ENCODE results near the gene CNTNAP1. TPM values are rescaled to one million over a fixed set of nuclear protein-coding genes. Genes with fewer than 3 reads are reported as not detected.

Gene CNTNAP1
- total and polyA plus RNA-seq, 5 donors from 2014 or later = 0.94 to 54.9 (median 1.7) TPM

- Mint-ChIP-seq H3K4me3 (no peak overlapping the region), H3K27me3 (no peaks in the 10 kb centered on the region), H3K27ac (no peak overlapping the region), H3K36me3 (peaks cover 54% of the 10 kb centered on the region), H3K9me3 (peaks cover 0 to 1% (median 0%) of the 10 kb centered on the region in 7 donors), H3K4me1 (peaks cover 6 to 46% (median 27%) of the 10 kb centered on the region in 4 donors)
- H3K27ac ChIP-seq (ENCODE audit: insufficient read depth, low read length, poor library complexity, severe bottlenecking) = no peak overlapping the region
- H3K36me3 ChIP-seq (ENCODE audit: control insufficient read depth, insufficient read depth, low read length) = peaks cover 76% of the 10 kb centered on the region
- H3K27me3 ChIP-seq (ENCODE audit: control insufficient read depth, insufficient read depth, low read length) = no peaks in the 10 kb centered on the region
- ATAC-seq (ENCODE audit: low read depth in 2 of 2) (no peak), DNase-seq (no peak)
- H3K4me1 ChIP-seq (ENCODE audit: control insufficient read depth, insufficient read depth, low read length, poor library complexity, severe bottlenecking) = peaks cover 40% of the 10 kb centered on the region
- H3K4me3 ChIP-seq (ENCODE audit: low read depth, low read length) = no peak overlapping the region
- H3K9me3 ChIP-seq (ENCODE audit: control insufficient read depth in 2 of 2, low read length in 2 of 2) = no peaks in the 10 kb centered on the region
These were observed 20.1 kb downstream of the CNTNAP1 start for GRCh38 chr17:42702446-42702845.

- peaks cover 60% of the 10 kb centered on the region for H3K36me3 Mint-ChIP-seq
- H3K4me1 ChIP-seq (ENCODE audit: control insufficient read depth, insufficient read depth, low read length, poor library complexity, severe bottlenecking) = peaks cover 59% of the 10 kb centered on the region
- peak overlapping the region in 3 of 4 donors; percentile 54 to 69 (median 65) for H3K4me3 Mint-ChIP-seq
- no peaks in the 10 kb centered on the region for H3K27me3 ChIP-seq (ENCODE audit: control insufficient read depth, insufficient read depth, low read length)
- H3K9me3 Mint-ChIP-seq = peaks cover 0 to 1% (median 0%) of the 10 kb centered on the region in 7 donors
- H3K27ac Mint-ChIP-seq = peak overlapping the region in 1 of 3 donors; percentile 78
- H3K9me3 ChIP-seq (ENCODE audit: control insufficient read depth in 2 of 2, low read length in 2 of 2) = no peaks in the 10 kb centered on the region
- peak overlapping the region; percentile 19 for H3K4me3 ChIP-seq (ENCODE audit: low read depth, low read length)
- peak overlapping the region; percentile 18 for H3K27ac ChIP-seq (ENCODE audit: insufficient read depth, low read length, poor library complexity, severe bottlenecking)
- peaks cover 12 to 66% (median 43%) of the 10 kb centered on the region in 4 donors for H3K4me1 Mint-ChIP-seq
- DNase-seq (no peak), ATAC-seq (ENCODE audit: low read depth in 2 of 2) (no peak)
- peaks cover 80% of the 10 kb centered on the region for H3K36me3 ChIP-seq (ENCODE audit: control insufficient read depth, insufficient read depth, low read length)
- H3K27me3 Mint-ChIP-seq = no peaks in the 10 kb centered on the region
These were observed 22.1 kb downstream of the CNTNAP1 start for GRCh38 chr17:42704490-42704836.

GRCh38 chr17:42704837-42705494 lies 22.6 kb downstream of the CNTNAP1 start:
- ATAC-seq (ENCODE audit: low read depth in 2 of 2) (peak; percentile 6 to 46), DNase-seq (peak in 1 of 3 donors; percentile 63)
- Mint-ChIP-seq H3K27me3 (no peaks in the 10 kb centered on the region), H3K9me3 (peaks cover 0 to 1% (median 0%) of the 10 kb centered on the region in 7 donors), H3K27ac (peak overlapping the region in 2 of 3 donors; percentile 67 to 78), H3K36me3 (peaks cover 64% of the 10 kb centered on the region), H3K4me3 (peak overlapping the region; percentile 1 to 69 (median 60)), H3K4me1 (peaks cover 12 to 70% (median 43%) of the 10 kb centered on the region in 4 donors)
- no peaks in the 10 kb centered on the region for H3K27me3 ChIP-seq (ENCODE audit: control insufficient read depth, insufficient read depth, low read length)
- H3K4me3 ChIP-seq (ENCODE audit: low read depth, low read length) = peak overlapping the region; percentile 19
- peaks cover 64% of the 10 kb centered on the region for H3K4me1 ChIP-seq (ENCODE audit: control insufficient read depth, insufficient read depth, low read length, poor library complexity, severe bottlenecking)
- H3K36me3 ChIP-seq (ENCODE audit: control insufficient read depth, insufficient read depth, low read length) = peaks cover 82% of the 10 kb centered on the region
- H3K9me3 ChIP-seq (ENCODE audit: control insufficient read depth in 2 of 2, low read length in 2 of 2) = no peaks in the 10 kb centered on the region
- peak overlapping the region; percentile 18 for H3K27ac ChIP-seq (ENCODE audit: insufficient read depth, low read length, poor library complexity, severe bottlenecking)

GRCh38 chr17:42706732-42707131 lies 24.4 kb downstream of the CNTNAP1 start:
- H3K4me1 Mint-ChIP-seq = peaks cover 12 to 72% (median 44%) of the 10 kb centered on the region in 4 donors
- H3K36me3 Mint-ChIP-seq = peaks cover 59% of the 10 kb centered on the region
- Histone ChIP-seq H3K4me3 (ENCODE audit: low read depth, low read length) (peak overlapping the region; percentile 53), H3K4me1 (ENCODE audit: control insufficient read depth, insufficient read depth, low read length, poor library complexity, severe bottlenecking) (peaks cover 67% of the 10 kb centered on the region), H3K27ac (ENCODE audit: insufficient read depth, low read length, poor library complexity, severe bottlenecking) (peak overlapping the region; percentile 52), H3K27me3 (ENCODE audit: control insufficient read depth, insufficient read depth, low read length) (no peaks in the 10 kb centered on the region), H3K36me3 (ENCODE audit: control insufficient read depth, insufficient read depth, low read length) (peaks cover 81% of the 10 kb centered on the region), H3K9me3 (ENCODE audit: control insufficient read depth in 2 of 2, low read length in 2 of 2) (no peaks in the 10 kb centered on the region)
- H3K4me3 Mint-ChIP-seq = peak overlapping the region; percentile 58 to 87 (median 76)
- H3K27ac Mint-ChIP-seq = peak overlapping the region; percentile 49 to 86 (median 80)
- peak; percentile 77 to 78 for ATAC-seq (ENCODE audit: low read depth in 2 of 2)
- no peaks in the 10 kb centered on the region for H3K27me3 Mint-ChIP-seq
- DNase-seq = peak; percentile 46 to 86 (median 72)
- peaks cover 0 to 1% (median 0%) of the 10 kb centered on the region in 7 donors for H3K9me3 Mint-ChIP-seq

- Mint-ChIP-seq H3K36me3 (peaks cover 58% of the 10 kb centered on the region), H3K4me3 (peak overlapping the region; percentile 56 to 77 (median 66)), H3K27ac (peak overlapping the region in 1 of 3 donors; percentile 59), H3K9me3 (peaks cover 0 to 1% (median 0%) of the 10 kb centered on the region in 7 donors), H3K27me3 (no peaks in the 10 kb centered on the region), H3K4me1 (peaks cover 12 to 67% (median 43%) of the 10 kb centered on the region in 4 donors)
- peaks cover 79% of the 10 kb centered on the region for H3K36me3 ChIP-seq (ENCODE audit: control insufficient read depth, insufficient read depth, low read length)
- peak overlapping the region; percentile 37 for H3K27ac ChIP-seq (ENCODE audit: insufficient read depth, low read length, poor library complexity, severe bottlenecking)
- ATAC-seq (ENCODE audit: low read depth in 2 of 2) (peak in 1 of 2 donors; percentile 9), DNase-seq (no peak)
- peaks cover 65% of the 10 kb centered on the region for H3K4me1 ChIP-seq (ENCODE audit: control insufficient read depth, insufficient read depth, low read length, poor library complexity, severe bottlenecking)
- H3K4me3 ChIP-seq (ENCODE audit: low read depth, low read length) = peak overlapping the region; percentile 37
- no peaks in the 10 kb centered on the region for H3K27me3 ChIP-seq (ENCODE audit: control insufficient read depth, insufficient read depth, low read length)
- H3K9me3 ChIP-seq (ENCODE audit: control insufficient read depth in 2 of 2, low read length in 2 of 2) = no peaks in the 10 kb centered on the region
These were observed 26.3 kb downstream of the CNTNAP1 start for GRCh38 chr17:42708588-42708987.

GRCh38 chr17:42709561-42709960 lies 27.2 kb downstream of the CNTNAP1 start:
- DNase-seq = no peak
- ATAC-seq (ENCODE audit: low read depth in 2 of 2) = no peak
- peaks cover 0 to 1% (median 0%) of the 10 kb centered on the region in 7 donors for H3K9me3 Mint-ChIP-seq
- H3K36me3 Mint-ChIP-seq = peaks cover 53% of the 10 kb centered on the region
- Histone ChIP-seq H3K4me1 (ENCODE audit: control insufficient read depth, insufficient read depth, low read length, poor library complexity, severe bottlenecking) (peaks cover 55% of the 10 kb centered on the region), H3K36me3 (ENCODE audit: control insufficient read depth, insufficient read depth, low read length) (peaks cover 79% of the 10 kb centered on the region), H3K27ac (ENCODE audit: insufficient read depth, low read length, poor library complexity, severe bottlenecking) (peak overlapping the region; percentile 37), H3K9me3 (ENCODE audit: control insufficient read depth in 2 of 2, low read length in 2 of 2) (no peaks in the 10 kb centered on the region), H3K27me3 (ENCODE audit: control insufficient read depth, insufficient read depth, low read length) (no peaks in the 10 kb centered on the region), H3K4me3 (ENCODE audit: low read depth, low read length) (no peak overlapping the region)
- peak overlapping the region in 1 of 4 donors; percentile 77 for H3K4me3 Mint-ChIP-seq
- no peaks in the 10 kb centered on the region for H3K27me3 Mint-ChIP-seq
- H3K27ac Mint-ChIP-seq = peak overlapping the region in 2 of 3 donors; percentile 55 to 81
- peaks cover 12 to 57% (median 43%) of the 10 kb centered on the region in 4 donors for H3K4me1 Mint-ChIP-seq

GRCh38 chr17:42720996-42721583 lies 38.8 kb downstream of the CNTNAP1 start:
- H3K4me1 ChIP-seq (ENCODE audit: control insufficient read depth, insufficient read depth, low read length, poor library complexity, severe bottlenecking) = no peaks in the 10 kb centered on the region
- H3K27ac ChIP-seq (ENCODE audit: insufficient read depth, low read length, poor library complexity, severe bottlenecking) = no peak overlapping the region
- DNase-seq (peak; percentile 17 to 78 (median 69)), ATAC-seq (ENCODE audit: low read depth in 2 of 2) (peak; percentile 65 to 79)
- Mint-ChIP-seq H3K4me1 (peaks cover 6 to 13% (median 7%) of the 10 kb centered on the region in 4 donors), H3K27ac (peak overlapping the region in 1 of 3 donors; percentile 43), H3K27me3 (no peaks in the 10 kb centered on the region), H3K9me3 (no peaks in the 10 kb centered on the region), H3K36me3 (peaks cover 56% of the 10 kb centered on the region), H3K4me3 (no peak overlapping the region)
- H3K36me3 ChIP-seq (ENCODE audit: control insufficient read depth, insufficient read depth, low read length) = peaks cover 80% of the 10 kb centered on the region
- H3K9me3 ChIP-seq (ENCODE audit: control insufficient read depth in 2 of 2, low read length in 2 of 2) = no peaks in the 10 kb centered on the region
- no peak overlapping the region for H3K4me3 ChIP-seq (ENCODE audit: low read depth, low read length)
- no peaks in the 10 kb centered on the region for H3K27me3 ChIP-seq (ENCODE audit: control insufficient read depth, insufficient read depth, low read length)

Data from CD4-positive, CD25-positive, alpha-beta regulatory T cell (primary cell).